SK-N-MC (cell line): ENCODE results near the gene DTX2.
"Not testable (repeated sequence)": the region's sequence is repeated elsewhere in the genome, so short reads cannot be mapped to it uniquely, and the experiment has no call there.

Experiments used
- EZH2 ChIP-seq: fragments of 200-600 bp; sonication (generic); IDR thresholded peaks from one replicate; pipeline ENCODE4 v1.6.1; 2017; ENCODE audit warnings: antibody characterized with exemption
- POLR2AphosphoS5 ChIP-seq: IDR thresholded peaks from 2 replicates; pipeline ENCODE4 v1.6.1; 2012; ENCODE audit warnings: mild to moderate bottlenecking, low read depth, low read length, borderline replicate concordance

DNA sequence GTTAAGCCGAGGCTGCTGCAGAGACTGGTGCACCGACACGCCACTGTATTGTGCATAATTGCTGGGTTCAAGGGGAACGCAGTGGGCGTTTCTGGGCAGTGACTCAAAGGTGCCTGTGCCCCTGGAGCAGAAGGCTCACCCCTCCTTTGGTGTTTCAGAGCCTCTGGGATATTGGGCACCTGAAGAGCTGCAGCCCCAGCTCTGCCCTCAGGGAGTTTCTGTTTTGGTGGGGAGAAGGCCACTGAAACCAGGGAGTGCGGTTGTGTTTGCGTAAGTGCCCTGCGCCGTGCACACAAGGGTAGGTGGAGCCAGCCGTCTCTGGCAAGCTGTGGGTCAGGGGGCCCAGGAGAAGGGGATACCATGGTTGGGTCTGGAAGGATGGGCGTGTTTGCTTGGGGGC is 14.8 kb downstream of the DTX2 start:
- not testable (repeated sequence) for TF ChIP-seq EZH2, POLR2AphosphoS5
